HG03520 (cell line): ENCODE data around the gene ULK4.

Source experiments
- ATAC-seq: cut with Tn5 transposase; IDR thresholded peaks from one replicate; pipeline ENCODE4 v1.9.1; 2021; ENCODE audit warnings: mild to moderate bottlenecking, moderate library complexity; ENCODE audit not compliant: unreplicated experiment

ULK4 gene

DNA sequence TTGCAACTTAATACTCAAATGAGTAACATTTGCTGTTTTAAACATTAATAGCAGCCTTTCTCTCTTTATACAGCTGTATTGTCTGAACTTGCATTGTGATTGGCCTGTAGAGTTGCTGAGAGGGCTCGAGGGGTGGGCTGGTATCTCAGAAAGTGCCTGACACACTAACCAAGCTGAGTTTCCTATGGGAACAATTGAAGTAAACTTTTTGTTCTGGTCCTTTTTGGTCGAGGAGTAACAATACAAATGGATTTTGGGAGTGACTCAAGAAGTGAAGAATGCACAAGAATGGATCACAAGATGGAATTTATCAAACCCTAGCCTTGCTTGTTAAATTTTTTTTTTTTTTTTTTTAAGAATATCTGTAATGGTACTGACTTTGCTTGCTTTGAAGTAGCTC lies 722.3 kb downstream of the ULK4 start:
- ATAC-seq: no peak

DNA sequence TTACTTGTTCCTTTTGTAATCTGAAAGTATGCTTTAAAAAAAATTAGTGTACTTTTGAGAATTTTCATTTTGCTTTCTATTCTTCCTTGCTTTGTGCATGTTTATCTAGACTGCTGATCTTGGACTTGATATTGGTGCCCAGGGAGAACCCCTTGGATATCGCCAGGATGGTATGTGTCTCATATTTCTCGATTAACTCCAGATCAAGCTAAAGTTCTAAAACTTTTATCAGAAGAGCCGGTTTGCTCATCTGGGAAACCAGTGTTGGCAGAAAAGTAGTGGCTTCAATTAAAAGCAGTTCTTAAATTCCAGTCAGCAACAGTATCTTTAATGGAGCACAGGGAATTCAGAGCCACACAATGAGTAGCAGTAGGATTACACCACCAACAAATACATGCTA lies 724.0 kb downstream of the ULK4 start:
- no peak for ATAC-seq

DNA sequence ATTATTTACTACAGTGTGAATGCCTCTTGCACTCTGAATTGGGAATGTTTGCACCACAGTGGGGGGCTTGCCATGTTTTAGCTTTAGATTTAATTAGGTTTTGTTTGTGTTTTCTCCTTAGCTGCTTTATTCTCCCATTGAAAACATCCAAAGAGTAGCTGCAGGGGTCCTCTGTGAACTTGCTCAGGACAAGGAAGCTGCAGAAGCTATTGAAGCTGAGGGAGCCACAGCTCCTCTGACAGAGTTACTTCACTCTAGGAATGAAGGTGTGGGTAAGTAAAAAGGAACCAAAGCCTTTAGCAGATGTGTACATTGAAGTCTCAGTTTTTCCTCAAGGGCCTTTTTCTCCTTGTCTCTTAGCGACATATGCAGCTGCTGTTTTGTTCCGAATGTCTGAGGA lies 725.7 kb downstream of the ULK4 start:
- no peak for ATAC-seq

DNA sequence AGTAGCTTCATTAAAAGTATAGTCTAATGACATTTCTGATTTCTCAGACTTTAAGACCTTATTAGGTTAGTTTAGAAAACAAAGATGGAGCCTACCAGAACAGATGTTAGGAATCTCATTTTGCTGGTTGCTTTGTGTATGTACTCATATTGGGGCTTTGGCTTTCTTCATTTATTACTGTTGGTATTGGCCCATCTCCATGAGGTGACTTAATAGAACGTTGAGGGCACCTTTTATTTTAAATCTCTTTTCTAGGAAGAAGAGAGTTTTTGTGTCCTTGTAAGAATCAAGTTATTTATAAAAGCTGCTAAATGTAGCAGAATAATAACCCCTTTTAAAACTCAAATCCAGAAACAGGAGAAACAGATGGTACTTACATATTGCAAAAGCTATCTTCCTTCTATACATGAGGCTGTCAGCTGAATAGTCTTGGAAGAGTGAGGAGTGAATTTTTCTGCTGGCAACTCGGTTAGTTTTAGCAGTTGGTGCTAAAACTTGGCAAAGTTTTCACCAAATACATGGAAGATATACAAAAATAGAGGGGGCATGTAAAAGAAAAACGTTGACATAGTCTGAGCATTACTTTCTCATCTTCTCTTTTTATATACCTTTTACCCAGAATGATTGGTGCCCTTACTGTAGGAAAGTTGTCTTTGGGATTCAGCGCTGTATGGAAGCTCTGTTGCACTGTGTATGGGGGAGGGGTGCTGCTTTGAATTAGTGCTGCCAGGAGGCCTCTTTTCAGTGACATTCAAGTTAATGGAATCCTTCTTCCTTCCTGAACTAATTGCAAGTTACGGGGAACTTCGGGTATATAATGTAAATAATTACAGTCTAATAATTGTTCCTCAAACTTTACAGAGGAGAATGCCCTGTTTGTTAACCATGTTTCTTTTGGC lies 726.8 kb downstream of the ULK4 start:
- no peak for ATAC-seq

DNA sequence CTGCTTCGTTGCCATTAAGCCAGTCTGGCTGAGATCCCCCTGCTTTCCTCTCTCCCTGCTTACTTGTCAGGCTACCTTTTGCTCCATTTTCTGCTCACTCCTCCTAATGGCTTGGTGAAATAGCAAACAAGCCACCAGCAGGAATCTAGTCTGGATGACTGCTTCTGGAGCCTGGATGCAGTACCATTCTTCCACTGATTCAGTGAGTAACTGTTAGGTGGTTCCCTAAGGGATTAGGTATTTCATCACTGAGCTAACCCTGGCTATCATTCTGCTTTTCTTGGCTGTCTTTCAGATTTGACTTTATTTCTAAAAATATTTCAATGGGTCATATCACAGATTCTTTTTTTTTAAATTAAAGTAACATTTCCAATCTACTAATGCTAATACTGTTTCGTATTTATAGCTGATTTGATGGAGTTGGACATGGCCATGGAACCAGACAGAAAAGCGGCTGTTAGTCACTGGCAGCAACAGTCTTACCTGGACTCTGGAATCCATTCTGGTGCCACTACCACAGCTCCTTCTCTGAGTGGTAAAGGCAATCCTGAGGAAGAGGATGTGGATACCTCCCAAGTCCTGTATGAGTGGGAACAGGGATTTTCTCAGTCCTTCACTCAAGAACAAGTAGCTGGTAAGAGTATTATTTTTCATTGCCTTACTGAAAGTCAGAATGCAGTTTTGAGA lies 737.6 kb downstream of the ULK4 start:
- no peak for ATAC-seq

DNA sequence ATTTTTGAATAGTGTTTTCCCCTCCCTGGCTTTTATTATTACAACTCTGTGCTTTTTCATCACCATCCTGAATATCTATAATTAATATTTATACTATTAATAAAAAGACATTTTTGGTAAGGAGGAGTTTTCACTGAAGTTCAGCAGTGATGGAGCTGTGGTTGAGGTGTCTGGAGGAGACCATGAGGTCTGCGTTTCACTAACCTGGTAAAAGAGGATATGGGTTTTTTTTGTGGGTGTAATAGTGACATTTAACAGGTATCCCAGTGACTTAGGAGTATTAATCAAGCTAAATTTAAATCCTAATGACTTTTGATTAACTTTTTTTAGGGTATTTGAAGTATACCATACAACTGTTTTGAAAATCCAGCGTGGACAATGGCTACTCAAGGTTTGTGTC lies 738.2 kb downstream of the ULK4 start:
- ATAC-seq: no peak

DNA sequence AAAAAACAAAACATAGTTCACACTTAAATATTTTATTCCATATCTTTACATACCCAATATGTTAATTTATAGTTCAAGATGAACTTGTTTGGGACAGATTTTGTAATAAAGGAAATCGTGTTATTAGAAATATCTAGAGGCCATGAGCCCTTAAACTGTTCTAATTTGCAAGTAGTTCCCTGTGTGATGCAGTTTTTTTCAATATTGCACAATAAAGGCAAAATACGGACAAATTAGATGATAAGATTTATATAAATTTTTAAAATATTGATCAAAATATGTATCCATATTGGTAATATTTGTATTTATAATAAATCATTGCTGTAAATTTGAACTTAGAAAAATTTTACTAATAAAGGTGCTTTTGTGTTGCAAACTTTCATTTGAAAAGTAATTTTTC lies 738.8 kb downstream of the ULK4 start:
- ATAC-seq: no peak

DNA sequence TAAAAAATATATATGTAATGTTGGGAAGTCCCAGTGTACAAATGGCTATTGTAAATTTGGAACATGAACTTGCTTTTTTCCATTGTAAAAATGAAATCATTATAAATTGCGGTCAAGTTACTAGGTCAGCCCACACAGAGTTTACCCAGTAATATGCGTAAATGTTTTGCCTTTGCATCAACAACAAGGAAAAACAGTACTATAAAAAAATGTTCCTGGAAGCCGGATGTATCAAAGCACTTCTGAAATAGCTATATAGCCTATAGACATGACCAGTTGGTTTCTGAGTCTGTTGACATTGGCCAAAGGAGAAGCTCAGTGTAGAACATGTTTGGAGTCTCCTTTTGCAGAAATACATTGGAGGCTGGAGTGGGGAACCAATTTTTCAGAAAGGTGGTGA lies 739.4 kb downstream of the ULK4 start:
- no peak for ATAC-seq

DNA sequence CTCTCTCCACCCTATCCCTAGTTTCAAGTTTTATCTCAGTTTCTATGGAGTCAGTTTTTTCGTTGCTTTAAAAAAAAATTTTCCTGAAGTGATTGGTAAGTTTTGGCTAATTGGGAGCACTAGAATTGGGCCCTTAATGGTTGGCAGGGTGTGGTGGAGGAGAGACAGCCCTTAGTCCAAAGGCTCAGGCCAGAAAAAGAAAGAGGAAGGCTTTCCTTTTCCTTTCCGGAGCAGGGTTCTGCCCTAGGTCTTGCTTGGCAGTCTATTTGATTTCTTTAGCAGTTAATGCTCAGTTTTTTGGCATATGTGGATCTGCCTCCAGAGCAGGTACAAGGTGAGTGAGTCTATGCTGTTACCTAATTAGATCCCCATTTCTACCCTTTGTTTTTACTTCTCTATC lies 739.9 kb downstream of the ULK4 start:
- ATAC-seq: no peak

DNA sequence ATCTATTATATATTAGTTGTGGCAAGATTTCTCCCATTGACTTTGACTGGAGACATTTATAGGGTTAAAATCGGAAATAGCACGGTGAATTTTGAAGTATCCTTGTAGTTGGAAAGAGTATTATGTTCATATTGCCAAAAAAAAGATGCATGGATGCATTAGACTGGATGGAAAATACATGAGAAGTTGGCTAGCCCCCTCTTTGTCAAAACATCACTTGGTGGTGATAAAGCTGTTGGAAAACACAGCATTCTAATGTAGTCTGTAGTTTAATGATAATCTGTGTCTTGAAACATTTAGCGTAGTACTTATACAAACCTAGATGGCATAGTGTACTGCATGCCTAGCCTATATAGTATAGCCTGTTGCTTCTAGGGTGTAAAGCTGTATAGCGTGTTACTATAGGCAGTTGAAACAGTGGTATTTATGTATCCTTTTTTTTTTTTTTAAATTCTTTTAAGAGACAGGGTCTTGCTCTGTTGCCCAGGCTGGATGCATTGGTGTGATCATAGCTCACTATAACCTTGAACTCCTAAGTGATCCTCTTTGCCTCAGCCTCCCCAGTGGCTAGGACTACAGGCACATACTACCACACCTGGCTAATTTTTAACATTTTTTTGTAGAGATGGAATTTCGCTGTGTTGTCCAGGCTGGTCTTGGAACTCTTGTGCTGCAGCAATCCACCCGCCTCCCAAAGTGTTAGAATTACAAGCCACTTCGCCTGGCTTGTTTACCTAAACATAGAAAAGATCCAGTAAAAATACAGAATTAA lies 740.8 kb downstream of the ULK4 start:
- ATAC-seq: no peak

DNA sequence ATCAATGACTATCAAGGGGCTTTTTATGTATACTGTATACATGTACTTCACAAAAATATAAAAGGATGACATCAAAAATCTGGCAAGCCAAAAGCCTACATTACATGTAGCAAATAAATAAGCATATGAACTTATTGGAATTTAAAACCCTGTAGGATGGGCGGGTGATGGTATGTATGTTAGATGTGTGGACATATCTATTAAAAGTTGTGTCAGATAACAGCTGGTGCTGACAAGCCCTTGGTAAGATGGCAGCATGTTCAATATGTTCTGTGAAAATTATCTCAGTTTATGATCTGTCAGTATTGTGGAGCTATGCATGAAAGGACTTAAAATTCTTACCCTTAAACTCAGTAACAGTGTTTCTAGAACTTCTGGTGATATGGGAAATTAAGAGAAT lies 742.5 kb downstream of the ULK4 start:
- no peak for ATAC-seq

DNA sequence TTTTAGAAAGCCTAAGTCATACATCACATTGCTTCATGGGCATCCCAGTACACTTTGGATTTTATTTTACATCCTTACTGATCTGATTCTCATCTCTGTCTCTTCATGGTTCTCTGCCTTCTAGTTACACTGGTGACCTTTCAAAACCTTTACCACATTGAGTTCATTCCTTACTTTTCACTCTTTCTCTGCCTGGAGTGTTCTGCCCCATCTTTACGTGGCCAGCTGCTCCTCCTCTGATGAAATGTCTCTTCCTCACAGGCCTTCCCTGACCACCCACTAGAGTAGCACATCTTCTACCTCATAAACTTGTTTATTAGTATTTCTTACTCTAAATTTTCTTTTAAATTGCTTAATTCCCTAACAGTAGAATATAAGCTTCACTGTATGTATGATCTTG lies 744.9 kb downstream of the ULK4 start:
- no peak for ATAC-seq

DNA sequence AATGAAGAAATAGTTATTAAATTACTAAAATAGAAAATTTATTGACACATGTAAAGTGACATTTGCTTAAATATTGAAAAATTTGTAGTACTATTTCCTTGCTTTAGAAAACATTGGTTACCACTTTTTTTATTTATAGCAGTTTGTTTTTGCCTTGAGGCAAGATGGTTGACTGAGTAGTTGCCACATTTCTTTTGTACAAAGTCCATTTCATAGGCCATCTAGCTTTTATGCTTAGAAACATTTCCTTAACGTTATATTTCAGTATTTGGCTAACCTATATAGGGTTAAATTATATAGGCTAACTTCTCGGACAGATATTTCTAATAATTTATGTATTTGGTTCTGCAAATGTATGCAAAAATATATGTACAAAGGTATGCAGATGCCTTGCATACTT lies 745.5 kb downstream of the ULK4 start:
- no peak for ATAC-seq

DNA sequence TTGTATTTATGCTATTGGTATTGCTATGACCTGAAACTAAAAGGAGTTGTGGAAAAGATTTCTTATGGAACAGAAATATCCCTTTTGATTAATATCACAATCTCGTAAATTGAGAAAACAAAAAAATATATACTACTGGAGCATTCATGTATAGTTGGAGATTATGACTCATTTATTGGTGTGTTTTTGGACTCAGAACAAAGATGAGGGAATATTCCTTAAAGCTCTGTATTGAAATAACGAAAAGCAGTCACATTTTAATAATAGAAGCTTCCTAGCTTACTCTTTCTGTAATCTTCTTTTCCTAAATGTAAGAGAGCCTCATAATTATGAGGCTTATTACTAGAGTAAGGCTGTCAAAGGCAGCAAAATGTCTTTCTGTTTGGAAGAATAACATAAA lies 748.3 kb downstream of the ULK4 start:
- ATAC-seq: no peak

DNA sequence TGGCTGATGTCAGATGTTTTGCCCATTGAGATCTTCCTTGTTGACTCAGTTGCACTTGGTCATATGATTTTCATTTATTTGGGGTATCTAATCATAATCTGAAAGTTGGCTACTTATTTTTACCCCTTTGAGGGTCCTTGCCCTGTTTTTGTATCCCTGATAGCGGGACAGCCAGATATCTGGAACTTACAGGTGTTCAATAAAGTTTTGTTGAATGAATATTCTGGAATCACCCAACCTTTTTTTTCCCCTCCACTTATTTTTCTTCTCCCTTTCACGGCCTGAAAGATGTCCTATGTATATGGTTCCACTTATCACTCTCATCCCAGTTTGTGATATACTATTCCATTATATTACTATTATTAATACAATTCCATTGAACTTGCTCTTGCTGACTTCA lies 749.8 kb downstream of the ULK4 start:
- ATAC-seq: no peak

DNA sequence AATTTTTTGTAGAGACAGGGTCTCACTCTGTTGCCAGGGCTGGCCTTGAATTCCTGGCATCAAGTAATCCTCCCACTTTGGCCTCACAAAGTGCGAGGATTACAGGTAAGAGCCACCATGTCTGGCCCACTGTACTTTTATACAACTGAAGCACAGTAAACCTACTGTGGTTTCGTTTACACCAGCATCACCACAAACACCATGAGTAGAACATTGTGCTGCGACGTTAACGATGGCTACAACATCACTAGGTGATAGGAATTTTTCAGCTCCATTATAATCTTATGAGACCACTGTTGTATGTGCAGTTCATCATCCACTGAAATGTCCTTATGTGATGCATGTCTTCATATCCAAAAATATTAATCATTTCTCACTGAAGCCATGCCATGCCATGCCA lies 750.9 kb downstream of the ULK4 start:
- ATAC-seq: no peak

DNA sequence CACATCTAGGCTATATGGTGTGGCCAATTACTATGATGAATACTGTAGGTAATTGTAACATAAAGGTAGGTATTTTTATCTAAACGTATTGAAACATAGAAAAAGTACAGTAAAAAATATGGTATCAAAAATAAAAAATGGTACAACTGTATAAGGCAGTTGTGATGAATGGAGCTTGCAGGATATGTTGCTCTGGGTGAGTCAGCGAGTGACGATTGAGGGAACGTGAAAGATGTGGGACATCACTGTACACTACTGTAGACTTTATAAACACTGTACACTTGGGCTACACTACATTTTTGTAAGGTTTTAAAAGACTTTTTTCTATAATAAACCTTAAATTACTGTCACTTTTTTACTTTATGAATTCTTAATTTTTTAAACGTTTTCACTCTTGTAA lies 752.3 kb downstream of the ULK4 start:
- ATAC-seq: no peak

DNA sequence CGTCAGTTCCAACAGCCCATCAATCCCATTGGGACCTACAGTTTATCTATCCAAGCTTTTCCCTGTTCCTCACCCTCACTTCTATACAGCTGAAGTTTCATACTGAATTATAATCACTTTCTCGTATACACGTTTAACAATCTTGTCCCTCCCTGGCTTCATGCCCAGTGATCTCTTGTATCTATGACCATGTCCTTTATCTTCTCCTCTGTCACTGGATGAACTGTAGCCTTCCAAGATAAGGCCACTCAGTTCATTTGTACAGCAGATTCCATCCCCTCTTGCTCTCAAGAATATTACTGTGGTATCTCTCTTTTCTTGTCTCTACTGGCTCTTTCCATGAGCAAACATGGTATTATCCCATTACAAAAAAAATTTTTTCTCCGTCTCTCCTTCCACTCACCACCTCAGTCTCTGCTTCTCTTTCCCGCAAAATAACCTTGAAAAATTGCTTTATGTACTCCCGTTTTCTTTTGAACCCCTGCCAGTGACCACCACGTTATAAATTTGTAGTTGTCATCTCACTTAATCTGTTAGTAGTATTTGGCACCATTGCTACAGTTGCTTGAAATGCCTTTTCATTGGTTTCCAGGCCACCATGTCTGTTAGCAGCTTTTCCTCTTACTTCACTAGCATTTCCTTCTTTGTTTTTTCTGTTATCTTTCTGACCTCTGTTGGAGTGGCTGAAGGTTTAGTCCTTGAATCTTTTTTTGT lies 753.2 kb downstream of the ULK4 start:
- ATAC-seq: no peak

DNA sequence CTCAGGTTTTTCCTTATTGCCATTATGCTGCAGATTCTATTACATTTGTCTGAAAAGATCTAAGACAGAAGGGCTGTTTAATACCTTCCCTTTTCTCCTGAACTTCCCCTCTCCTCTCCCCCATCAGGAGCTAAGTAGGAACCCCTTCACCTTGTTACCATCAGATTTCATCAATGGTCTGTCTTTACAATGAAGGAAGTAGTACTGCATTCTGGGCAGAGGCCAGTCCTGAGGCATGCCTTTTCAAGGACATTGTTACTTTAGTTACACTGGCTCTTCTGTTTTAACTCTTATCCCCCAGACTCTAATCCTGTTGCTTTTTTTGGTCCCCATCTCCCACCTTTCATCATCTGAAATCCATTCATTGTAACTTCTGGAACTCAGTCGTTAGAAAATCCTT lies 754.5 kb downstream of the ULK4 start:
- no peak for ATAC-seq

DNA sequence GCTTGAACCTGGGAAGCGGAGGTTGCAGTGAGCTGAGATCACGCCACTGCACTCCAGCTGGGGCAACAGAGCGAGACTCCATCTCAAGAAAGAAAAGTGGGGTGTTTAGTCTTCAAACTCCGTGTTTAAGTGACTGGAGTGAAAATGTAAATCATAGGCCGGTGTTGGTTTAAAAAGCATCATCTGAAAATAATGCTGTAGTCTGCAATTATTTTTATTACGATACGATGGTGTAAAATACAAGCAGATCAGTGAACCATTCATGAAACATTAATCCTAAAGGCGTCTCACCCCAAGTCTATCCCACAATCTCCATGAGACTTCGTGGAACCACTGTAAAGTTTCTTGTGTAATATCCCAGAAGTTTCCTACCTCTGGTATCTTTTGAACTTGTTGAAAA lies 756.3 kb downstream of the ULK4 start:
- ATAC-seq: no peak

DNA sequence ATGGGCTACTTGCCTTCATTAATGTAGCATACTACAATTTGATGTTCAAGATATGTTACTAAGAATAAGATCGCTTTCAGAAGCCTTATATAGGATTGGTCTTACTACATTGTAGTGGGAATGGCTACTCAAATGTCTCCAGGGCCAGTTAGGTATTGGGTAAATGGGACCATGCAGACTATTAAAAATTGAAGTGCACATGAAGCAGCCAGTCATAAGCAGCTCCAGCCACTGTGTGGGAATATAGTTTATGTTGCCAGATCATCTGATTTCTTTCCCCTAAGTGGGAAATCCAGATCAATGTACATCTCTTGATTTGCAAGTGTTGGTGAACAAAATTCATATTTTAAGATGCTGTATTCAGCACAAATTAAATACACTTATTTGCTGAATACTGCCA lies 757.5 kb downstream of the ULK4 start:
- ATAC-seq: no peak
